Dedifferentiated amniotic fluid mesenchymal stem cell (primary cell): ENCODE measurements around the gene ARHGEF4.

Source experiments
- DNase-seq: peaks from one replicate; pipeline ENCODE4 v3.0.0-alpha.2; 2016; ENCODE audit errors: extremely low spot score

The ARHGEF4 gene

DNA sequence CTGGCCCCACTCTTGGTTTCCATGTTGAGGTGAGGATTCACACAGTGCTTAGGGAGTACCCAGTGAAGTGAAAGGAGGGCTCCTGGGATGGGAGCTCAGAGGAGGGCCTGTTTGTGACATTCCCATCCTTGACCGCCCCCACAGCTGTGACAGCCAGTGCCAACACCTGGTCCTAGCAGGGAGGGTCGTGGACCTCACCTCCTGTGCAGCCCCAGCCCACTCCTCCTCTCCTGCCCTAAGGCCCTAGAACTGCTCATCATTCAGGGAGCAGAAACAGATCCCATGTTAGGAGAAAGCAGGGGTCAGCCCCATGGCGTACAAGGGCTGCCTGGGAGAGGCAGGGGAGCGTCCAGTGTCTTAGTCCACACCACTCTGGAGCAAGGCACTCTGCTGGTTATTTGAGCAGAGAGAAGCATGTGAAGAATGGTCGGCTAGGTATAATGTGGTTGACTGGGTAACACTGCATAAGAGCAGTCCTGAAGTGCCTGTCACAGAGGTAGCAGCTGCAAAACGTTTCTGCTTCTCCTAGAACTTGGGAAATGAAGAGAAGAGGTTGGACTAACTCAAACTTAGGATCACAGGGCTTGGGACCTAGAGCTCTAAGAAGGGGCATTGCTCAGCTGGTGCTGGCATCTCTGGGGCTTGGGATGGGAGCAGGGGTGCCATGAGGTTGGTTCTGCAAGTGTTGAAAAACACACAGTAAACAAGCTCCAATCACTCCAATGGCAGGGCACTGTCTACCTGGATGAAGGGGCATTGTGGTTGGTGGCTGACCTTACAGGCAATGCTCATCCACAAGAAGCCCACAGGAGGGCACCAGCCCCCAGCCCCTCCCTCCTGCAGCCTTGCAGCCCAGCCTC is 200.9 kb downstream of the ARHGEF4 start:
- DNase-seq = no peak

DNA sequence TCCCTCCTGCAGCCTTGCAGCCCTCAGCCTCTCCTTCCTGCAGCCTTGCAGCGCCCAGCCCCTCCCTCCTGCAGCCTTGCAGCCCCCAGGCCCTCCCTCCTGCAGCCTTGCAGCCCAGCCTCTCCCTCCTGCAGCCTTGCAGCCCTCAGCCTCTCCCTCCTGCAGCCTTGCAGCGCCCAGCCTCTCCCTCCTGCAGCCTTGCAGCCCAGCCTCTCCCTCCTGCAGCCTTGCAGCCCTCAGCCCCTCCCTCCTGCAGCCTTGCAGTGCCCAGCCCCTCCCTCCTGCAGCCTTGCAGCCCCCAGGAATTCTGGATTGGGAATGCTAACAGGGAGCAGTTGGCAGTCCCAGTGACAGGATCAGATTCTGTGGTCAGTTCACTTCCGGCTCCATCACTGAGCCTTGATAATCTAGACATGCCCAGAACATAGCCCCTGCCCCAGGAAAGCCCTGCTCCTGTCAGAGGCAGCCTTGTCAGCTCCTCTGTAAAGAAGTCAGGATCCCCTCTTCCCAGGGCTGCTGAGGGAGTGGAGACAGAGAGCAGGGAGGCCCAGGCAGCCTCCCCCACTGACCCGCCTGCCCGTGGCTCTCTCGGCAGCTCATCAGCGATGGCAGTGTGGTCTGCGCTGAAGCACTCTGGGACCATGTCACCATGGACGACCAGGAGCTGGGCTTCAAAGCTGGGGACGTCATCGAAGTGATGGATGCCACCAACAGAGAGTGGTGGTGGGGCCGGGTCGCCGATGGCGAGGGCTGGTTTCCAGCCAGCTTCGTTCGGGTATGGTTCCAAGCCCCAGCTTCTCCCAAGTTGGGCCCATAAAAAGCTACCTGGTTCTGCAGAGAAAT is 201.8 kb downstream of the ARHGEF4 start:
- no peak for DNase-seq

DNA sequence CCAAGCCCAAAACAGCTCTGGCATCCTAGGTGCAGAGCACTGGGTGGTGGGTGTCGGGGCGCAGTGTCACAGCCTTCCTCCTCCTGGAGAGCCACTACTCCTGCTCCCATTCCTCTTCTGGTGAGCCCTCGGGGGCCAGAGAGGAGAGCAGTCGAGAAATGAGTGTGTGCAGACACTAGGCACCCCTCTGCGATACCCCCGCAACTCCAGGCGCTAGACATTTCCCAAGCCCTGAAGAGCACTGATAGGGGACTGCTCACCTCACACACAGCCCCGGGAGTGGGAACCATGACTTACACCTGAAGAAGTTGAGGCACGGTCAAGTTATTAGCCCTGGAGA is 202.4 kb downstream of the ARHGEF4 start:
- no peak for DNase-seq

DNA sequence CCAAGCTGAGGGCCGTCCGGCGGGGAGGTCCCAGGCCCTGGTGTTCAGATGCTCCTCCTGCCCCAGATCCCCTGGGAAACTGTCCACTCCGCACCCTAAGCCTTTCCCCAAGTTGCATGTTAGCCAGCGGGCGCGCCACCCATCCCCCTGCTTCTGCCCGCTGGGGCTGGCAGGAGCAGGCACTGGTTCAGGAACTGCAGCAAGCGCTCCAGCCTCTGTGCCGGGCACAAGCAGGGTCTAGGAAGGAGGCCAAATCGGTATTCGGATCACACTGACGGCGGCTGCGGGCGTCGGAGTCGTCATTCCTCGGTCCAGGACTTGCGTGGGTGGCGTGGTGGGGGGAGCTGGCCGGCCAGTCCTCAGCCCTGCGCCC is 202.8 kb downstream of the ARHGEF4 start:
- no peak for DNase-seq

DNA sequence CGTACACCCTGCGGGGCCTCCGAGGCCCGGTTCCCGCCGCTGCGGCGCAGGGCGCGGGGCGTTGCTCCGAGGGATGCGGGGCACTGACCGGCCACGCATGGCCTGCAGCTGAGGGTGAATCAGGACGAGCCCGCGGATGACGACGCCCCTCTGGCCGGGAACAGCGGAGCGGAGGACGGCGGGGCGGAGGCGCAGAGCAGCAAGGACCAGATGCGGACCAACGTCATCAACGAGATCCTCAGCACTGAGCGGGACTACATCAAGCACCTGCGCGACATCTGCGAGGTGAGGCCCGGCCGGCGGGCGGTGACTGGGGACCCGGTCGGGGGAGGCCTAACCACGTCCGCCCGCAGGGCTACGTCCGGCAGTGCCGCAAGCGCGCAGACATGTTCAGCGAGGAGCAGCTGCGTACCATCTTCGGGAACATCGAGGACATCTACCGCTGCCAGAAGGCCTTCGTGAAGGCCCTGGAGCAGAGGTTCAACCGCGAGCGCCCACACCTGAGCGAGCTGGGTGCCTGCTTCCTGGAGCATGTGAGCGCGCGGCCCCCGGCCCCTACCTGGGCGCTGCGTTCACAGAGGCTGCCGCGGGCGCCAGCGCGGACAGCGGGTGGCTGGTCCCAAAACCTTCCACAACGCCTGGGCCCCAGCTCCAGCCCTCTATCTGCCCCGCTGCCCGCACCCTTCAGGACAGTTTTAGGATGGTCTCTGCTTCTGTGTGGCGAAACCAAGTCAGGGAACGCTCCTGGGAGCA is 203.4 kb downstream of the ARHGEF4 start:
- no peak for DNase-seq

- DNase-seq = no peak
These were observed 204.1 kb downstream of the ARHGEF4 start for GRCh38 chr2:131040661-131041401.

DNA sequence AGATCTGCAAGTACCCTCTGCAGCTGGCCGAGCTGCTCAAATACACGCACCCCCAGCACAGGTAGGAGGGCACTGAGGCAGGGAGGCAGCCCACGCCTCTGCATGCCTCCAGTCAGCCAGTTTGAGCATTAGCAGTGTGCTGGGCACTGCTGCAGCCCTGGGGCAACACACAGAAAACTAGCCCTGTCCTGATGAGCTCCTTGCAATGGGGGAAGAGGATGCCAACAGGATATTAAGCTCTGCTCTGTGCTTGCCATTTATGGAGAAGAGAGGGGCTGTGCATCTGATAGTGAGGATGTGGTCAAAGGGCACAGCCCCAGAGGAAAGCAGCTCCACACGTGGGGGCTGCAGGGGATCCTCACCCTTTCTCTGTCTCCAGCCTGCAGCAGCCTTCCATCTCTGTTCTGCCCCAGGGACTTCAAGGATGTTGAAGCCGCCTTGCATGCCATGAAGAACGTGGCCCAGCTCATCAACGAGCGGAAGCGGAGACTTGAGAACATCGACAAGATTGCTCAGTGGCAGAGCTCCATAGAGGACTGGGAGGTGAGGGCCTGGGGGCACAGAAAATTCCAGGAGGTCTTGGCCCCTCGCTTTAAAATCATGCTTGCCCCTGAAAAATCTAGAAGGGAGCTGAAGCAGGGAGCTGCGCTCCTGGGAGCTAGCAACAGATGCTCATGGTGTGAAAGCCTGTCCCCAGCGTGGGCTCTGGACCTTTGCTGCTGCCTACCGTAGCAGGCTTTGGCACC is 204.9 kb downstream of the ARHGEF4 start:
- DNase-seq = no peak

- DNase-seq = no peak
These were observed 205.5 kb downstream of the ARHGEF4 start for GRCh38 chr2:131042148-131042775.

DNA sequence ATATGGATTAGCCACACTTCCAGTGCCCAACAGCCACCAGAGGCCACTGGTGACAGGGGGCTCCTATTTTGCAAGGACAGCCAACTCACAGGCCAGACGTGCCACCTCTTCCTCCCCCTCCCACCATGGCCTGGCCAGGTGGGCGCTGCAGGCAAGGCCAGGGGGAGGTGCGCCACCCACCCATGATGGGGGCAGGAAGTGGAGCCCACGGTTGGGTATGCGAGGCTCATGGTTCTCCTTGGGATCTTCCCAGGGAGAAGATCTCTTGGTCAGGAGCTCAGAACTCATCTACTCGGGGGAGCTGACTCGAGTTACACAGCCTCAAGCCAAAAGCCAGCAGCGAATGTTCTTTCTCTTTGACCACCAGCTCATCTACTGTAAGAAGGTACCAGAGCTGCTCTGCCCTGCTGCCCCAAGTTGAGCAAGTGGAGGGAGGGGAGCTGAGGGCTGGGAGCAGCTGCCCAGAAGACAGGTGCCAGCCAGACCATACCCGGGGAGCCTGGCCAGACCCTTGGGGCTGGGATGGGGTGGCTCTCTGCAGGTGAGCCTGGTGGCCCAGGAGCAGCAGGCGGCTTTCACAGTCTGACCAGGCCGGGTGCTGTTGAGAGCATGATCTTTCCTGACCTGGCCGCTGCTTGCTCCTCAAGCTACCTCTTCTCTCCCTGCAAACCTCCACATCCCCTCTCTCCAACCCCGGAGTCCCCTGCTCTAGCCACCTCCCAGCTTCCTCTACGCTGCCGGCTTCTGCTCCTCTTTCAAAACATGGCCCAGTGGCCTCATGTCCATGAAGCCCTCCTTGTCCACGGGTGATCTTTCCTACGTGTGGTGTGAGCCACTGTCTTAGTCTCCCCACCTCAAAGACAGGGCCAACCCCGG is 206.7 kb downstream of the ARHGEF4 start:
- DNase-seq = no peak

GRCh38 chr2:131044075-131044756 is 207.5 kb downstream of the ARHGEF4 start:
- no peak for DNase-seq

DNA sequence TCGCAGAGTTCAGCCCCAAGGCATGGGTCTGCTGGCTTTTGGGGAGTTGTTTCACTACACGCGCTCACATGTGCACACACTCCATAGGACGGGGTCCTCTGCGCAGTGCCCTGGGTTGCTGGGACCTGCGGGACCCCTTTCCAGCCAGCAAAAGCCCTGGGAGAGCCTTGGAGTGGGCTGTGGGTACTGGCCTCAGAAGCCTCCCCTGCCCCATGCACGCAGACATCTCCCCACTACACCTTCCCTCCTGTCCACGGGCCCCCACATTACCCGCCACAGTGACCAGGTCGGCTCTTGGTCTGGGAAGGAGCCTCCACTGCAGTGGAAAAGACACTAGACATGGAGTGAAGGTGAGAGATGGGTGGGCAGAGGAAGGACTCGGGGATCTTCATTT is 208.0 kb downstream of the ARHGEF4 start:
- DNase-seq = no peak

GRCh38 chr2:131045286-131046027 is 208.7 kb downstream of the ARHGEF4 start:
- DNase-seq = no peak

GRCh38 chr2:131046028-131046917 is 209.6 kb downstream of the ARHGEF4 start:
- no peak for DNase-seq

- DNase-seq = no peak
These were observed 210.4 kb downstream of the ARHGEF4 start for GRCh38 chr2:131046918-131047652.

- DNase-seq = no peak
These were observed 211.3 kb downstream of the ARHGEF4 start for GRCh38 chr2:131047920-131048560.

DNA sequence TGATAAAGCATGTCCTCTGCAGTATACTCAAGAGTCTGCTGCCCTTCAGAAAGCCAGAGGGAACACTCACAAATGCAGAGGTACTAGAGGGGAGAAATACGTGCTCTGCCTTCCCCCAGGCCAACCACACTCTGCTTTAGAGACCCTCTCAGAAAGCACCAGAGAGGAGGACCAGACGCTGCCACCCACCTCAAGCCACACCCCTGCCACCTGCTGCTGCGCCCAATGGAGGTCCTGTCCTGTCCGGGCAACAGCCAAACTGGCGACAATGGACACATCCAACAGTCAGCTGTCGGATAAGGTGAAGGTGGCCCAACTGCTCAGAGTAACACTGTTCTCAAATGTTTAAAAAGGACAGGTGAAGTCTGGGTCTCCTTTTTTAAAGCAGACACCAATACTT is 211.9 kb downstream of the ARHGEF4 start:
- no peak for DNase-seq
